ENCODE data around the gene KRTAP2-2. TPM values are rescaled to one million over a fixed set of nuclear protein-coding genes. Genes with fewer than 3 reads are reported as not detected.

The KRTAP2-2 gene
- total RNA-seq, 1 experiment from 2014 or later: not detected

DNA sequence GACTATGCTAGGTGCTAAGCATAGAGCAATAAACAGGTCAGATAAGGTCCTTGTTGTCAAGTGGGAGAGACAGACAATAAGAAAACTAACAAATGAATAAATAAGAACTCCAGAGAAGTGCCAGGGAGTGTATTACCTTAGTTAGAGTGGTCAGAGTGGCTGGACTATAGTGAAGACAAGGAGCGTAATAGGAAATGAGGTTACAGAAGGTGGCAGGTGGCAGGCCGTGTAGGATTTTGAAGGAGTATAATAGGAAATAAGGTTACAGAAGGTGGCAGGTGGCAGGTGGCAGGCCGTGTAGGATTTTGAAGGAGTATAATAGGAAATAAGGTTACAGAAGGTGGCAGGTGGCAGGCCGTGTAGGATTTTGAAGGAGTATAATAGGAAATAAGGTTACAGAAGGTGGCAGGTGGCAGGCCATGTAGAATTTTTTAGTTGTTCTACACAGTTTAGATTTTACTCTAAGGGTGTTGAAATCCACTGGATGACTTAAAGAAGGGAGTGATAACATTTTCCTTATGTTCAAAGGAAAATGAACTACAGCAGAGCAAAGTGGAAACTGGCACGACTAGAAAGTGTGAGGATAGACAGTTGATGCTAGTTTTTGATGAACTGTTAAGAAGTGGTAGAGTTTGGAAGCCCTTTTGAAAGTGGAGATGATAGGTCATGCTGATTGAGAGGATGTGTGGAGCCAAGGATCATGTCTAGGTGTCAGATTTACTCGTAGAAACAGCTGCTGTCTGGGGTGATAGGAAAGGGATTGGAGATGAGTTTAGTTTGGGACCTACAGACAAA, 42.5 kb downstream of the KRTAP2-2 start:
- Mint-ChIP-seq H3K9me3 (ENCODE audit: unreplicated experiment) (no peaks in the 10 kb centered on the region), H3K4me1 (ENCODE audit: insufficient read depth, unreplicated experiment) (no peaks in the 10 kb centered on the region), H3K27me3 (ENCODE audit: insufficient read depth, unreplicated experiment) (no peaks in the 10 kb centered on the region), H3K4me3 (ENCODE audit: unreplicated experiment) (no peak overlapping the region), H3K27ac (ENCODE audit: low read depth, unreplicated experiment) (peak overlapping the region; percentile 3), H3K36me3 (ENCODE audit: insufficient read depth, unreplicated experiment) (no peaks in the 10 kb centered on the region)
- ChIA-PET POLR2A (no interaction called here), CTCF (no interaction called here)
- BruUV-seq (replicated peaks): no TSS peak
- no peak for TF ChIP-seq CTCF (IDR thresholded peaks at IDR 0.05; ENCODE audit: unreplicated experiment)
- intact Hi-C loops (cut with micrococcal nuclease): no loop called here
- DNase-seq (ENCODE audit: unreplicated experiment): no peak

DNA sequence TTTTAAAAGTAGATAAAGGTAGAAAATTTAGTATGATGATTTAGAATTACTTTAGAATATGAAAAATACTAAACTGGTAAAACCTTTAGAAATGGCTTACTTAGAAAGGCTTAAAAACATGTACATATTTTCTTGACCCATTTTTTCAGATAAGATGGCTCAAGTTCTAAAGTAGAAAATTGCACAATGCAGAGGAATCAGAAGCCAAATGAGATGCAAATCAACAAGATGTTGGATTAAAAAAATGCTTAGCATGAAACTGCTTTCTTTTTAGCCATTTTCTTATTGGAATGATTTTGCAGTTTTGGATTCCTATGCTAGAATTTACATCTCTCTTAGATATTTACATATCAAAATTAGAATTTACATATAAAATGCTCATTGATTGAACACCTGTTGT, 44.6 kb downstream of the KRTAP2-2 start:
- no peaks in the 10 kb centered on the region for H3K4me1 Mint-ChIP-seq (ENCODE audit: insufficient read depth, unreplicated experiment)
- H3K27ac Mint-ChIP-seq (ENCODE audit: low read depth, unreplicated experiment): no peak overlapping the region
- no peaks in the 10 kb centered on the region for H3K9me3 Mint-ChIP-seq (ENCODE audit: unreplicated experiment)
- no peak overlapping the region for H3K4me3 Mint-ChIP-seq (ENCODE audit: unreplicated experiment)
- intact Hi-C loops (cut with micrococcal nuclease): no loop called here
- TF ChIP-seq CTCF (IDR thresholded peaks at IDR 0.05; ENCODE audit: unreplicated experiment): no peak
- BruUV-seq (replicated peaks): no TSS peak
- no peaks in the 10 kb centered on the region for H3K36me3 Mint-ChIP-seq (ENCODE audit: insufficient read depth, unreplicated experiment)
- CTCF ChIA-PET: interaction anchor here (0.6 kb wide), 1 partner anchor 49 kb away, joined by 3 read pairs; no protein-coding TSS in a partner anchor
- DNase-seq (ENCODE audit: unreplicated experiment): no peak
- POLR2A ChIA-PET: no interaction called here
- H3K27me3 Mint-ChIP-seq (ENCODE audit: insufficient read depth, unreplicated experiment): no peaks in the 10 kb centered on the region

GRCh38 chr17:41009936-41010335, 45.1 kb downstream of the KRTAP2-2 start:
- BruUV-seq (replicated peaks): no TSS peak
- ChIA-PET CTCF (interaction anchor here (0.6 kb wide), 1 partner anchor 49 kb away, joined by 3 read pairs; no protein-coding TSS in a partner anchor), POLR2A (no interaction called here)
- Mint-ChIP-seq H3K36me3 (ENCODE audit: insufficient read depth, unreplicated experiment) (no peaks in the 10 kb centered on the region), H3K27ac (ENCODE audit: low read depth, unreplicated experiment) (no peak overlapping the region), H3K27me3 (ENCODE audit: insufficient read depth, unreplicated experiment) (no peaks in the 10 kb centered on the region), H3K9me3 (ENCODE audit: unreplicated experiment) (no peaks in the 10 kb centered on the region), H3K4me3 (ENCODE audit: unreplicated experiment) (no peak overlapping the region), H3K4me1 (ENCODE audit: insufficient read depth, unreplicated experiment) (no peaks in the 10 kb centered on the region)
- intact Hi-C loops (cut with micrococcal nuclease): no loop called here
- no peak for TF ChIP-seq CTCF (IDR thresholded peaks at IDR 0.05; ENCODE audit: unreplicated experiment)
- no peak for DNase-seq (ENCODE audit: unreplicated experiment)

- H3K9me3 Mint-ChIP-seq (ENCODE audit: unreplicated experiment): no peaks in the 10 kb centered on the region
- H3K36me3 Mint-ChIP-seq (ENCODE audit: insufficient read depth, unreplicated experiment): no peaks in the 10 kb centered on the region
- H3K27ac Mint-ChIP-seq (ENCODE audit: low read depth, unreplicated experiment): no peak overlapping the region
- intact Hi-C loops (cut with micrococcal nuclease): no loop called here
- CTCF ChIA-PET: no interaction called here
- no peak overlapping the region for H3K4me3 Mint-ChIP-seq (ENCODE audit: unreplicated experiment)
- no peak for TF ChIP-seq CTCF (IDR thresholded peaks at IDR 0.05; ENCODE audit: unreplicated experiment)
- DNase-seq (ENCODE audit: unreplicated experiment): no peak
- POLR2A ChIA-PET: no interaction called here
- no peaks in the 10 kb centered on the region for H3K4me1 Mint-ChIP-seq (ENCODE audit: insufficient read depth, unreplicated experiment)
- H3K27me3 Mint-ChIP-seq (ENCODE audit: insufficient read depth, unreplicated experiment): no peaks in the 10 kb centered on the region
- no TSS peak for BruUV-seq (replicated peaks)
These were observed 45.7 kb downstream of the KRTAP2-2 start for GRCh38 chr17:41009301-41009760.
